HG03097 (cell line): ENCODE data around the gene SLC9A5.

Source experiments
- ATAC-seq: cut with Tn5 transposase; IDR thresholded peaks from one replicate; pipeline ENCODE4 v1.9.1; 2021; ENCODE audit not compliant: unreplicated experiment, low FRiP score

SLC9A5 gene

GRCh38 chr16:67213197-67214019 lies 35.4 kb upstream of the SLC9A5 start:
- no peak for ATAC-seq

DNA sequence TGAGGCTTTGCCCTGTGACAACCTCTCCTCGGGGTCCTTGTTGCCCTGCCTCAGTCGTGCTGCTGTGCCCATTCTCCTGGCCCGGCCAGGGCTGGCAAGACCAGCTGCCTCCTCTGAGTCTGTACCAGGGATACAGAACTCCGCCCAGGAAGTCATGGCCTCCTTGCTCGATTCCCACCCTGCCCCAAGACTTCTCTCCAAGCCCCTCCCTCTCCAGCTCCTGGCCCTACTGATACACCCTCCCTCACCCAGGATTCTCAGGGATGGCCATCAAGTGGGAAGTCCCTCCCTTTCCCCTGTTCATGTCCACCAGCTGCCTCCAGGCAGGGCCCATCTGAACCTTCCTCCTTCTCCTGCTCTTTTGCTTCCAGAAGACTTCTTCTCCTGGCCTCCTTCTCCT lies 33.1 kb upstream of the SLC9A5 start:
- ATAC-seq, result no peak

GRCh38 chr16:67216612-67217490 lies 31.9 kb upstream of the SLC9A5 start:
- no peak for ATAC-seq

GRCh38 chr16:67223992-67224391 lies 24.8 kb upstream of the SLC9A5 start:
- ATAC-seq, result no peak

DNA sequence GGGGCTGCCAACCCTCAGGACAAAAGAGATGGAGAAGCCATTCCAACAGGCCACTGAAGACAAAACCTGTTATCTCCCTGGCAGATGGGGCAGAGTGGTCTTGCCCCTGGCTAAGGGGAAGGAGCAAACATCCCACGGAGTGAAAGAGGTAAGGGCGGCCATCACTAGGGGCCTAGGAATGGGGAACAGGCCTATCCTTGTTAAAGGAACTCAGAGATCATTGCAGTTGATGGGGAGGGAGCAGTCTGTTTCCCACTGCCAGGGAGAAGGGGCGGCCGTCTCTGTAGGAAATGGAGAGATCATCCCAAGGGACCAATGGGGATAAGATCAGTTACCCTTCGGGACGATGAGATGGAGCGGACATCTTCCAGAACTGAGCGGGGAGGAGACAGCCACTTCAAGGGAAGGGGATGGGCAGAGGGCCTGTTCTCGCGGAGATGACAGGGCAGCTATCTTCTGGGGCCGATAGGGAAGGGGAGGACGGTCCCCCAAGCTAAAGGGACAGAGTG lies 22.4 kb upstream of the SLC9A5 start:
- no peak for ATAC-seq

GRCh38 chr16:67226804-67227566 lies 21.8 kb upstream of the SLC9A5 start, which contains the start of gene TMEM208:
TMEM208 (plus strand) TSS chr16:67227130; CDS start chr16:67227219, 89 bp downstream.
- ATAC-seq, result peak; percentile 89

DNA sequence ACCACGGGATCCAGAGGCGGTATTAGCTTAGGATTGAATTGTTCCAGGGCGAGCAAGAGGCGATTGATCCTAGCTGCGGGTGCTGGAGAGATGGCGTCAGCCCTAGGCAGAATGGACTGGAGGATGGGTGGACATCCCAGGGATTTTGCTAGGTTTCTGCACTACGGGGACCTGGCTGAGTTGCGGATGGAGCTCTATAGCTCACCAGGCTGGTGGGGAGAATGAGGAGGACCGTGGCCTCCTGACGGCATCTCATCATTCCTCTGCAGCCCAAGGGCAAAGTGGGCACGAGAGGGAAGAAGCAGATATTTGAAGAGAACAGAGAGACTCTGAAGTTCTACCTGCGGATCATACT lies 21.2 kb upstream of the SLC9A5 start:
- no peak for ATAC-seq

DNA sequence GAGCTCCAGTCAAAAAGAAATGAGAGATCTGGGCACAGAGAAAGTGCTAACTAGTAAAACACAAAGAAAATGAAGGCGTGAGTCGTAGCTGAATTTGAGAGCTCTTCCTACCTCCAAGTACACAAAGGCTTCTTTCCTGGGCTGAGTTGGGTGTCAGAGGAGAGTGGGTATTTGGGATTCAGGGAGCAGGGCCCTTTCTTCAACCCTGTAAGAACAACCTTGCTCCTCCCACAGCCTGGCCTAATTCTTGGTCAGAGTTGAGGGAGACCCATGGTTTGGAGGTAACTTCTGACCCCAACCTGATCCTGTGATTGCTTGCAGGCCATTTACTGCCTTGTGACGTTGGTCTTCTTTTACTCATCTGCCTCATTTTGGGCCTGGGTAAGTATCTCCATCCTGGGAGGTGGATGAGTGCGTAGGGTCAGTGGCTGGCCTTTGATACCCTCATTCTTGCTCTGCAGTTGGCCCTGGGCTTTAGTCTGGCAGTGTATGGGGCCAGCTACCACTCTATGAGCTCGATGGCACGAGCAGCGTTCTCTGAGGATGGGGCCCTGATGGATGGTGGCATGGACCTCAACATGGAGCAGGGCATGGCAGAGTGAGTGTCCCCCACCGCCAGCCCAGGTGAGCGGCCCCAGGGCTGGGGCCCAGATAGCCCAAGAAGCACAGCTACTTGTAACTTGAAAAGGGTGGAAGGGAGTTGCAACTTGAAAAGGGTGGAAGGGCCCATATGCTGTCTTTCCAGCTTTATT lies 20.6 kb upstream of the SLC9A5 start:
- no peak for ATAC-seq

GRCh38 chr16:67228905-67229304 lies 19.9 kb upstream of the SLC9A5 start:
- ATAC-seq, result no peak

GRCh38 chr16:67229906-67230808 lies 18.6 kb upstream of the SLC9A5 start:
- no peak for ATAC-seq

DNA sequence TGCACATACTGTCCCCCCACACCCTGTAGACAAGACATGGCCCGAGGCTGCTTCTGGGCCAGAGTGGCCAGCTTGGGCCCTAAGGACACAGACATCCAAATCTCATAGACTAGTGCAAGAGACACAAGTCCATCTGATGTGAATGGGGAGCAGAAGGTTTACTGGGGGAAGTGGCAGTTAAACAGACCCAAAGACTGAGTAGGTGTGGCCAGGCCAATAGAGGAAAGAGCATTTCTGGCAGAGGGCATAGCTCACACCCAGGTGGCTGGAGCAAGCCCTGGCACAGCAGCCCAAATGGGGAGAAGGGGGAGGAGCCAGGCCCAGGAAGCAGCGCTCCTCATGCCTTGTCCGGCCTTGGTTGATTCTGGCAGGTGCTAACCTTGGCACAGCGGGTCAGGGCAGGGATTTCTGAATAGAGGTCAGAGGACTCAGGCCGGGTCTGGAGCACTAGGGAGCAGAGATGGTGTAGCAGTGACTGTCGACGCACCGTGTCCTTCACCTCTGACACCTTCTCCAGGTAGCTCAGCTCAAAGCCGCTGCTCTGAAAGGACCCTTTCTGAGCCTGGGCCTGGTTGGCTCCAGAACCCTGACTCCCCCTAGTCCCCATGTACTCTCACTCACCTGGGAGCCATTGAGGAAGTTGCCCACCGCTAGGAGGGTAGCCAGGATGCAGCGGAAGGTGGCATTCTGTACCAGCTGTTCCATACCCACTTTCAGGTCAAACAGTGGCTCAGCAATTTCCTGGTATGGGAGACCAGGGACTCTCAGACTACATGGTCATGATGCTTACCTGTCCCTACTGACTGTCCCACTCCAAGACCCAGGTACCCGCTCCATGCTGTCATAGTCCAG lies 17.7 kb upstream of the SLC9A5 start:
- no peak for ATAC-seq

GRCh38 chr16:67233596-67233995 lies 15.2 kb upstream of the SLC9A5 start:
- ATAC-seq, result no peak

GRCh38 chr16:67234180-67234597 lies 14.6 kb upstream of the SLC9A5 start:
- ATAC-seq, result no peak

- ATAC-seq, result no peak
Observed at GRCh38 chr16:67235816-67236562, 12.8 kb upstream of the SLC9A5 start.

- ATAC-seq, result no peak
Observed at GRCh38 chr16:67236563-67237395, 12.0 kb upstream of the SLC9A5 start.
